BLaER1 treated with 17β-estradiol and CSF1 and Interleukin-3, amounts not matched to agents 10 nM and 100 nM (cell line): ENCODE results near the gene GPR153.
A peak's percentile ranks its signal among the peaks of the same experiment; 100 is the strongest.

ENCODE experiments used
- H3K27ac ChIP-seq, 11 experiments: shearing (Covaris generic); formaldehyde crosslinking; 2 replicates each; pipeline ENCODE4 v1.8.1; 2022
- H3K27me3 ChIP-seq, 11 experiments: shearing (Covaris generic); formaldehyde crosslinking; 2 replicates each; pipeline ENCODE4 v1.8.1; 2022
- H3K36me3 ChIP-seq, 11 experiments: shearing (Covaris generic); formaldehyde crosslinking; 2 replicates each; pipeline ENCODE4 v1.8.1; 2022
- H3K4me1 ChIP-seq, 10 experiments: shearing (Covaris generic); formaldehyde crosslinking; 2 replicates each; pipeline ENCODE4 v1.8.1; 2022
- H3K4me2 ChIP-seq, 11 experiments: shearing (Covaris generic); formaldehyde crosslinking; 2 replicates each; pipeline ENCODE4 v1.8.1; 2022
- H3K4me3 ChIP-seq, 10 experiments: shearing (Covaris generic); formaldehyde crosslinking; 2 replicates each; pipeline ENCODE4 v1.8.1; 2022
- H3K9ac ChIP-seq, 11 experiments: shearing (Covaris generic); formaldehyde crosslinking; 2 replicates each; pipeline ENCODE4 v1.8.1; 2022
- H3K9me3 ChIP-seq, 11 experiments: shearing (Covaris generic); formaldehyde crosslinking; replicated peaks in 1 of 11; 2 replicates each; pipeline ENCODE4 v1.8.1; 2022
- H4K20me1 ChIP-seq, 11 experiments: shearing (Covaris generic); formaldehyde crosslinking; 2 replicates each; pipeline ENCODE4 v1.8.1; 2022
- Cebpa-rat ChIP-seq, 11 experiments: shearing (Covaris generic); IDR thresholded peaks; 2 replicates each; pipeline ENCODE4 v1.8.1; 2022

GPR153 gene

GRCh38 chr1:6243053-6243834, 17.7 kb downstream of the GPR153 start:
- no peaks in the 10 kb centered on the region for H3K9me3 ChIP-seq
- peaks cover 41 to 97% (median 82%) of the 10 kb centered on the region in 10 experiments for H3K4me1 ChIP-seq

GRCh38 chr1:6241887-6242740, 18.8 kb downstream of the GPR153 start:
- peak overlapping the region in 3 of 11 experiments; percentile 21 to 59 (median 30); a peak in 3 of 22 replicates for H3K27ac ChIP-seq
- peak overlapping the region; percentile 44 to 63 (median 54) for H3K4me3 ChIP-seq

More at GRCh38 chr1:6243053-6243834, 17.7 kb downstream of the GPR153 start:
- H3K9ac ChIP-seq, result 0 out of 22 replicates have a peak overlapping the region, but pooled peaks of 1 of the 11 experiments have one; percentile 18
- H3K4me2 ChIP-seq, result peak overlapping the region in 8 of 11 experiments; percentile 42 to 95 (median 90); a peak in 16 of 22 replicates
- peaks cover 69 to 88% (median 78%) of the 10 kb centered on the region in 11 experiments for H3K27me3 ChIP-seq
- H3K36me3 ChIP-seq, result no peaks in the 10 kb centered on the region
- no peak overlapping the region for H3K4me3 ChIP-seq
- H4K20me1 ChIP-seq, result peaks cover 0 to 78% (median 41%) of the 10 kb centered on the region in 11 experiments; a peak in 19 of 22 replicates
- no peak for TF ChIP-seq Cebpa-rat (IDR thresholded peaks at IDR 0.05)
- no peak overlapping the region for H3K27ac ChIP-seq

GRCh38 chr1:6241107-6241886, 19.6 kb downstream of the GPR153 start:
- TF ChIP-seq Cebpa-rat (IDR thresholded peaks at IDR 0.05), result no peak
- Histone ChIP-seq H3K27me3 (peaks cover 62 to 71% (median 68%) of the 10 kb centered on the region in 11 experiments), H3K36me3 (no peaks in the 10 kb centered on the region), H3K27ac (peak overlapping the region in 6 of 11 experiments; percentile 24 to 59 (median 38); a peak in 9 of 22 replicates), H3K9ac (peak overlapping the region in 6 of 11 experiments; percentile 24 to 66 (median 55); a peak in 11 of 22 replicates), H3K9me3 (peaks cover 0 to 8% (median 0%) of the 10 kb centered on the region in 11 experiments; a peak in 2 of 22 replicates), H3K4me1 (peaks cover 38 to 91% (median 81%) of the 10 kb centered on the region in 10 experiments), H4K20me1 (peaks cover 0 to 59% (median 23%) of the 10 kb centered on the region in 11 experiments; a peak in 19 of 22 replicates), H3K4me3 (peak overlapping the region in 9 of 10 experiments; percentile 47 to 63 (median 54); a peak in 18 of 20 replicates), H3K4me2 (peak overlapping the region; percentile 89 to 99 (median 93))

More at GRCh38 chr1:6241887-6242740, 18.8 kb downstream of the GPR153 start:
- Histone ChIP-seq H3K9ac (peak overlapping the region in 7 of 11 experiments; percentile 11 to 66 (median 54); a peak in 11 of 22 replicates), H3K36me3 (no peaks in the 10 kb centered on the region), H4K20me1 (peaks cover 0 to 67% (median 30%) of the 10 kb centered on the region in 11 experiments; a peak in 19 of 22 replicates), H3K27me3 (peaks cover 65 to 76% (median 71%) of the 10 kb centered on the region in 11 experiments), H3K9me3 (peaks cover 0 to 3% (median 0%) of the 10 kb centered on the region in 11 experiments; a peak in 2 of 22 replicates), H3K4me1 (peaks cover 41 to 95% (median 86%) of the 10 kb centered on the region in 10 experiments), H3K4me2 (peak overlapping the region; percentile 89 to 99 (median 93))
- TF ChIP-seq Cebpa-rat (IDR thresholded peaks at IDR 0.05), result no peak

DNA sequence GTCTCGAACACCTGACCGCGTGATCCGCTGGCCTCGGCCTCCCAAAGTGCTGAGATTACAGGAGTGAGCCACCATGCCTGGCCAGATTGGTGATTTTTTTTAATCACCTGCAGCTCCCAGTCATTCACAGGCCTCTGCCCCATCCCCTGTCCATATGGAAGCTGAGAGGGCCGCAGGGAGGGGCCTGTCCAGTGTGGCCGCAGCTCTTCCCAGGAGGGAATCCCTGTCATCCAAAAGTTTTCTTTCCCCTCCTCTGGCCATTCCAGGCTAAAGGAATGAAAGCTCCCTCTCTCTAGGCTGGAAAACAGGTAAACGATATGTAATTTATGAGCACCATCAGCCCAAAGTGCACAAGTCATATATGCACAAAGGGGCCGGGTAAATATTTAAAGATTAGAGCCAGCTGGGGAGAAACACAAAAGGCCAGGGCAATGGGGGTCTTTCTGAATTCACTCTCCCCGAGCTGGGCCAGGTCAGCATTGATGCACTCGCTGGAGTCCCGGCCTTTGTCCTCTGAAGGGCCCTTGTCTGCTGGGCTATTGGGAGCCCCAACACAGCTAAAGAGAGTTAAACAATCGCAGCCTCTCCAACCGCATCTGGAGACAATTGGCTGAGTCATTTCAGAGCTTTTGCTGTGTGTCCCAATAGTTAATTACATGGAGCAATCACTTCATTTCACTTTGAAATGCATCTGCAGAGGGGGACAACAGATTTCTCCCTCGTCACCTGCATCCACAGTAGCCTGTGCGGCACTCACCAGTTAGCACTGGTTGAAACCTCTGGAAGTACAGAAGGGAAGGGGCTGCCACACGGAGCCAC, 20.7 kb downstream of the GPR153 start:
- Histone ChIP-seq H3K27ac (peak overlapping the region in 6 of 11 experiments; percentile 7 to 51 (median 48); a peak in 9 of 22 replicates), H3K4me3 (no peak overlapping the region), H3K36me3 (no peaks in the 10 kb centered on the region), H4K20me1 (peaks cover 0 to 47% (median 15%) of the 10 kb centered on the region in 11 experiments; a peak in 16 of 22 replicates), H3K4me1 (peaks cover 30 to 83% (median 72%) of the 10 kb centered on the region in 10 experiments), H3K27me3 (peaks cover 51 to 60% (median 56%) of the 10 kb centered on the region in 11 experiments), H3K9ac (peak overlapping the region in 4 of 11 experiments; percentile 26 to 61 (median 43); a peak in 5 of 22 replicates), H3K9me3 (peaks cover 0 to 8% (median 0%) of the 10 kb centered on the region in 11 experiments; a peak in 2 of 22 replicates), H3K4me2 (peak overlapping the region; percentile 12 to 95 (median 92); a peak in 20 of 22 replicates)
- TF ChIP-seq Cebpa-rat (IDR thresholded peaks at IDR 0.05), result peak in 6 of 11 experiments; percentile 22 to 53 (median 42); a peak in 6 of 22 replicates

- peak overlapping the region; percentile 9 to 95 (median 91); a peak in 21 of 22 replicates for H3K4me2 ChIP-seq
- peaks cover 0 to 4% (median 3%) of the 10 kb centered on the region in 11 experiments; a peak in 7 of 22 replicates for H3K36me3 ChIP-seq
- H3K27ac ChIP-seq, result peak overlapping the region in 2 of 11 experiments; percentile 19 to 49; a peak in 4 of 22 replicates
- H3K4me1 ChIP-seq, result peaks cover 38 to 86% (median 76%) of the 10 kb centered on the region in 10 experiments
- H3K27me3 ChIP-seq, result peaks cover 45 to 54% (median 50%) of the 10 kb centered on the region in 11 experiments
- no peak overlapping the region for H3K4me3 ChIP-seq
- TF ChIP-seq Cebpa-rat (IDR thresholded peaks at IDR 0.05), result no peak
- H3K9ac ChIP-seq, result peak overlapping the region in 4 of 11 experiments; percentile 6 to 54 (median 34); a peak in 9 of 22 replicates
- H3K9me3 ChIP-seq, result peaks cover 0 to 8% (median 0%) of the 10 kb centered on the region in 11 experiments; a peak in 2 of 22 replicates
- H4K20me1 ChIP-seq, result peaks cover 0 to 48% (median 17%) of the 10 kb centered on the region in 11 experiments; a peak in 17 of 22 replicates
Measured at GRCh38 chr1:6239213-6239752, 21.6 kb downstream of the GPR153 start.

GRCh38 chr1:6237093-6237492, 23.8 kb downstream of the GPR153 start:
- Histone ChIP-seq H3K36me3 (peaks cover 20 to 26% (median 24%) of the 10 kb centered on the region in 11 experiments), H3K9me3 (peaks cover 0 to 8% (median 0%) of the 10 kb centered on the region in 11 experiments; a peak in 2 of 22 replicates), H3K4me2 (no peak overlapping the region; a peak in 1 of 22 replicates), H3K27me3 (peaks cover 23 to 32% (median 28%) of the 10 kb centered on the region in 11 experiments), H3K27ac (no peak overlapping the region), H4K20me1 (peaks cover 0 to 35% (median 14%) of the 10 kb centered on the region in 11 experiments; a peak in 15 of 22 replicates), H3K4me3 (no peak overlapping the region), H3K9ac (peak overlapping the region in 1 of 11 experiments; percentile 39; a peak in 1 of 22 replicates), H3K4me1 (peaks cover 37 to 71% (median 62%) of the 10 kb centered on the region in 10 experiments)
- TF ChIP-seq Cebpa-rat (IDR thresholded peaks at IDR 0.05), result no peak
